Muscle of arm (tissue), 12 donors: ENCODE measurements around the gene PARD6A. TPM values are rescaled to one million over a fixed set of nuclear protein-coding genes. Genes with fewer than 3 reads are reported as not detected.

Experiments used
- DNase-seq: peaks from one replicate; pipeline ENCODE4 v3.0.0-alpha.2; 2013
- polyA plus RNA-seq, 12 donors: library from polyadenylated mRNA; unstranded; fragments of 120-200 nt; gene quantifications; one replicate each; pipeline ENCODE4 v1.2.1, GENCODE V29; 2013; ENCODE audit not compliant: insufficient read length in 12 of 12

PARD6A gene
- polyA plus RNA-seq, 12 donors = 0.41 to 1.2 (median 0.72) TPM; not detected in 2

DNA sequence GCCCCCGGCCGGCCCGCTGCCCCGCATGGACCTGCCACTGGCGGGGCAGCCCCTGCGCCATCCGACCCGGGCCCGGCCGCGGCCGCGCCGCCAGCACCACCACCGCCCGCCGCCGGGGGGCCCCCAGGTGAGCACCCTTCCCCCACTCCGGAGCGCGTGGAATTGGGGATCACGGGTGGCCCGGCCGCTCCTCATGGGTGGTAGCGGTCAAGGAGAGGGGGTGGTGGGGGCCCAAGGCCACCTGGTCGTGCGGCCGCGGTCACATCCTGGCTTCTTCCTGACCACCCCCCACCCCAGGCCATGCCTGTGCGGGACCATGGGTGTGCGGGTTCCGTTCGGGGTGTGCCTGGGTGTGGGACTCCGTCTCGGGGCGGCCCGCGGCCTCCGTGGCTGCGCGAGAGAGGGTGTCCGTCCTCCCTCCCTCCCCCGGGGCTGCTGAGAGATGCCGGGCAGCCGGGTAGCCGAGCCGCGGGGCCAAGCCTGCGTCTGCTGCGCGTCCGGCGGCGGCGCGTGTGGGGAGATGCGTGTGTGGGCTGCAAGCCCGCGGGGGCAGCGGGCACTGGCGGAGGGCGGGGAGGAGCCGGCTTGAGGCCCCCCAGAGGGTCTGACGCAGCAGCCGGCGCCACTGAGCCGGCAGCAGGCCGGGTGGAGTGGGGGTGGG, 7.5 kb upstream of the PARD6A start:
- DNase-seq = no peak

DNA sequence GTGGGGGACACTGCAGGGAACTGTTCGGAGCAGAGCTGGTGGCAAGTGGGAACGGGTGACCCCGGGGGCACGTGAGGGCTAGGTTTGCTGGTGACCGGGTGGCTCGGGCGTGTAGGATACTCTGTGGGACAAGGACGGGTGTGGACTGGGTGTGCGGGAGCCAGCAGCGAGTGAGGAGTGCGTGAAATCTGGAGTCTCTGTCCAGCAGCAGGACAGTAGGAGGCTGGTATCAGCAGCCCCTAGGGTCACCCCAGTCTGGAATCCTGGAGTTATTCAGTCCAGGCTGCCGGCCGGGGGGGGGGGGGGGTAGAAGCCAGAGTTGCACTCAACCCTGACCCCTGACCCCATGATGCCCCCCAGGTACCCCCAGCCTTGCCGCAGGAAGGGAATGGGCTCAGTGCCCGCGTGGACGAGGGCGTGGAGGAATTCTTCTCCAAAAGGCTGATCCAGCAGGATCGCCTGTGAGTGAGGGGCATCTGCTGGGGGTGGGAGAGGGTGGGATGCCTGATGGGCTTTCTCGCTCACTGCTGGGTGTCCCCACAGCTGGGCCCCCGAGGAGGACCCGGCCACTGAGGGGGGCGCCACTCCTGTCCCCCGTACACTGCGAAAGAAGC, 6.9 kb upstream of the PARD6A start:
- DNase-seq = no peak

DNA sequence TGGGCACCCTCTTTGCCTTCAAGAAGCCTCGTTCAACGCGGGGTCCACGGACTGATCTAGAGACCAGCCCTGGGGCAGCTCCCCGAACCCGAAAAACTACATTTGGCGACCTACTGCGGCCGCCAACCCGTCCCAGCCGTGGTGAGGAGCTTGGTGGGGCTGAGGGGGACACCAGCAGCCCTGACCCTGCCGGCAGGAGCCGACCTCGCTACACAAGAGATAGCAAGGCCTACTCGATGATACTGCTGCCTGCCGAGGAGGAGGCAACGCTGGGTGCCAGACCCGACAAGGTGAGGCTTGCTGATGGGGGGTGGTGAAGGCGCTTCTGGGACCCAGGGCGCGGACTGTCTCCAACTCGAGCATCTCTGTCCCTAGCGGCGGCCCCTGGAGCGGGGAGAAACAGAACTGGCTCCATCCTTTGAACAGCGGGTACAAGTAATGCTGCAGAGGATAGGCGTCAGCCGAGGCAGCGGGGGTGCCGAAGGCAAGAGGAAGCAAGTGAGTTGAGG, 6.3 kb upstream of the PARD6A start:
- no peak for DNase-seq

DNA sequence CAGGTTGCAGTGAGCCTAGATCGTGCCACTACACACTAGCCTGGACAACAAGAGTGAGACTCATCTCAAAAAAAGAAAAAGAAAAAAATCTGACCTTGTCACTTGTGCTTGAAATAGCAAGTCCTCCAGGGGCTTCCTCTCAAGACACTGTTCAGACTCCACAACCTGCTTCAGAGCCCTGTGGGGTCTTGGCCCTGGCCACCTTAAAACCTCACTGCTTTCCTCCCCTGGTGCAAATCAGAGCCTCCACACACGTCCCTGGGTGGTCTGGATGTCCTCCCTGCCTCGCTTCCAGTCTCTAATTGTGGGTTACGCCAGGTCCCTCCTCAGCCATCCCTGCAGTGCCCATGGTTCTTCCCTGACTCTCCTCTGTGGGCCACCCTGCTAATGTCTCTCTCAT, 5.4 kb upstream of the PARD6A start:
- DNase-seq = no peak

DNA sequence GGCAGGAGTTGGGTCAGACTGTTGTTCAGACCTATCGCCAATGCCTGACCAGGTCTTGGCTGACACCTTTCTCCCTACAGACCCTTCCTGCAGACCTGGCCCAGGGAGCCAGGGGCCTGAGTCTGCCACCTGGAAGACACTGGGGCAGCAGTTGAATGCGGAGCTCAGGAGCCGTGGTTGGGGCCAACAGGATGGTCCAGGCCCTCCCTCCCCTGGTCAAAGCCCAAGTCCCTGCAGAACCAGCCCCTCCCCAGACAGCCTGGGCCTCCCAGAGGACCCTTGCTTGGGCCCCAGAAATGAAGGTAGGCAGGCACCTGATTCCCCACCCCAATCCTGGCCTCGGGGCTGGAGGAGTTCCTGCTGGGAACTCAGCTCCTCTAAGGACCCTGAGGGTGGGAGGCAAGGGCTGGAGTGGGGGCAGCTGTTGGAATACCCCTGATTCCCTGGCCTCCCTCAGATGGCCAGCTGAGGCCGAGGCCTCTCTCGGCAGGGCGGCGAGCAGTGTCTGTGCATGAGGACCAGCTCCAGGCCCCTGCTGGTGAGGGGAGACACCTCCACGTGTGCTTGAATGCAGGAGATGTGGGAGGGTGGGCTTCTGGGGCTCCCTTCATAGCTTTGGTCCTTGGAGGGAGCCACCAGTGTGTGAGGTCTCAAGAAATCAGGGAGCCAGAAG, 4.3 kb upstream of the PARD6A start:
- DNase-seq = no peak

DNA sequence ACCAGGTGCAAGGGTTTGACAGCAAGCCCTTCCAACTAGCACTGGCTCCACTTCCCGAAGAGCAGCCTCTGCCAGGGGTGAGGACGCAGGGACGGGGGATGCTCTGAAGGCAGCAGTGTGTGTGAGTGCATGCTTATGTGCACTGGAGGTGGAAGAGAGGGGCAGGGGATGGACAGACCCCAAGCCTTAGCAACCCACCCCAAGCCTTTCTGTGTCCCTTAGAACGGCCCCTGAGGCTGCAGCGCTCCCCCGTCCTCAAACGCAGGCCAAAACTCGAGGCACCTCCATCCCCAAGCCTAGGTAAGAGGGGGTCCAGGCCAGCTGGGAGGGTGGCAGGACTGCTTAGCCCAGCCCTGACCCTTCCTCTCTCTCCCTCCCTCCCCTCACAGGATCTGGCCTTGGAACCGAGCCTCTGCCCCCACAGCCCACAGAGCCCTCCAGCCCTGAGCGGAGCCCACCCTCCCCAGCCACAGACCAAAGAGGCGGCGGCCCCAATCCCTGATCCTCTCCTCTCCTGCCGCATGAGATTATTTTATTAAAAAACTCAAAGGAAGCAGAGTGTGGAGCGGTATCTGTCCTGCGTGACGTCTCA, 3.6 kb upstream of the PARD6A start:
- DNase-seq = no peak

GRCh38 chr16:67657751-67658518, 2.8 kb upstream of the PARD6A start:
- no peak for DNase-seq

GRCh38 chr16:67658849-67659674, 1.7 kb upstream of the PARD6A start:
- DNase-seq = no peak

- DNase-seq = peak; percentile 95
Measured at GRCh38 chr16:67659675-67660563, 841 bp upstream of the PARD6A start, which contains the start of gene ACD. Gene ACD (minus strand): TSS chr16:67660260. CDS start chr16:67660220, 40 bp downstream.

GRCh38 chr16:67661101-67661761, 471 bp downstream of the PARD6A start:
- DNase-seq = peak; percentile 50

DNA sequence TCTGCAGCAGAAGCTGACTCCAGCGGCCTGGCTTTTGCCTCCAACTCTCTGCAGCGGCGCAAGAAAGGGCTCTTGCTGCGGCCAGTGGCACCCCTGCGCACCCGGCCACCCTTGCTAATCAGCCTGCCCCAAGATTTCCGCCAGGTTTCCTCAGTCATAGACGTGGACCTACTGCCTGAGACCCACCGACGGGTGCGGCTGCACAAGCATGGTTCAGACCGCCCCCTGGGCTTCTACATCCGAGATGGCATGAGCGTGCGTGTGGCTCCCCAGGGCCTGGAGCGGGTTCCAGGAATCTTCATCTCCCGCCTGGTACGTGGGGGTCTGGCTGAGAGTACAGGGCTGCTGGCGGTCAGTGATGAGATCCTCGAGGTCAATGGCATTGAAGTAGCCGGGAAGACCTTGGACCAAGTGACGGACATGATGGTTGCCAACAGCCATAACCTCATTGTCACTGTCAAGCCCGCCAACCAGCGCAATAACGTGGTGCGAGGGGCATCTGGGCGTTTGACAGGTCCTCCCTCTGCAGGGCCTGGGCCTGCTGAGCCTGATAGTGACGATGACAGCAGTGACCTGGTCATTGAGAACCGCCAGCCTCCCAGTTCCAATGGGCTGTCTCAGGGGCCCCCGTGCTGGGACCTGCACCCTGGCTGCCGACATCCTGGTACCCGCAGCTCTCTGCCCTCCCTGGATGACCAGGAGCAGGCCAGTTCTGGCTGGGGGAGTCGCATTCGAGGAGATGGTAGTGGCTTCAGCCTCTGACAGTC, 1.3 kb downstream of the PARD6A start:
- no peak for DNase-seq

DNA sequence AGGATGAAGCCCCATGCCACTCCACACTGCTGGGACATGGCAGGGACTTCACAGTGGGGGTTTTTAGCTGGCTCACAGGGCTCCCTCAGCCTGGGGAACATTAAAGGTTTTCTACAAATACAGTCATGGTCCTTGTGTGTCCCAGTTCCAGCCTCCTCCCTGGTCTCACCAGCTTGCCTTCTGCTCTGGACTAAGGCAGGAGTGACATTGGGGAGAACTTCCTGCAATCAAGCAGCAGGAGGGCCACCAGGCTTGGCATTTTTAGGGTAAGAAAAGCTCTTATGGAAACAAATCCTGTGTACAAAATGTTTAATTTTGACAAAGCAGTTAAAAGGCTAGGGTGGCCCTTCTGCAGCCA, 1.9 kb downstream of the PARD6A start:
- no peak for DNase-seq

GRCh38 chr16:67663151-67663876, 2.6 kb downstream of the PARD6A start:
- no peak for DNase-seq

GRCh38 chr16:67663877-67664222, 3.1 kb downstream of the PARD6A start:
- DNase-seq = no peak

- no peak for DNase-seq
Measured at GRCh38 chr16:67664258-67664657, 3.5 kb downstream of the PARD6A start.

GRCh38 chr16:67664871-67665270, 4.1 kb downstream of the PARD6A start:
- DNase-seq = no peak

GRCh38 chr16:67665598-67665997, 4.8 kb downstream of the PARD6A start:
- DNase-seq = no peak

- no peak for DNase-seq
Measured at GRCh38 chr16:67666032-67666551, 5.3 kb downstream of the PARD6A start.
